Osteoblast (primary cell): ENCODE data around the gene ARIH1. TPM values are rescaled to one million over a fixed set of nuclear protein-coding genes. Genes with fewer than 3 reads are reported as not detected.

Source experiments
- DNase-seq: peaks from one replicate; pipeline ENCODE4 v3.0.0; 2011; ENCODE audit warnings: low spot score, mixed read lengths; ENCODE audit not compliant: insufficient read length; ENCODE audit errors: missing footprints
- H2AFZ ChIP-seq: 2 replicates; pipeline ENCODE4 v1.6.0; 2011; ENCODE audit warnings: mild to moderate bottlenecking, low read length
- H3K27ac ChIP-seq: 2 replicates; pipeline ENCODE4 v1.5.1; 2011; ENCODE audit warnings: mild to moderate bottlenecking, low read depth, low read length, moderate library complexity
- H3K27me3 ChIP-seq: 2 replicates; pipeline ENCODE4 v1.6.0; 2012; ENCODE audit warnings: mild to moderate bottlenecking, control low read depth, inconsistent platforms, low read length, moderate library complexity; ENCODE audit not compliant: insufficient read depth
- H3K36me3 ChIP-seq: 2 replicates; pipeline ENCODE4 v1.5.1; 2011; ENCODE audit warnings: mild to moderate bottlenecking, low read length, control low read depth, moderate library complexity; ENCODE audit not compliant: insufficient read depth
- H3K4me1 ChIP-seq: 2 replicates; pipeline ENCODE4 v1.5.1; 2011; ENCODE audit warnings: mild to moderate bottlenecking, low read length, control low read depth, moderate library complexity; ENCODE audit not compliant: insufficient read depth
- H3K4me2 ChIP-seq: 2 replicates; pipeline ENCODE4 v1.6.0; 2011; ENCODE audit warnings: mild to moderate bottlenecking, low read length; ENCODE audit not compliant: insufficient read depth
- H3K4me3 ChIP-seq: fragments of 200-600 bp; sonication (generic); 3 replicates; pipeline ENCODE4 v1.5.1; 2012; ENCODE audit warnings: mild to moderate bottlenecking, low read length, inconsistent platforms; ENCODE audit not compliant: insufficient read depth
- H3K79me2 ChIP-seq: 2 replicates; pipeline ENCODE4 v1.6.0; 2012; ENCODE audit warnings: mild to moderate bottlenecking, low read length, control low read depth, inconsistent platforms; ENCODE audit not compliant: insufficient read depth
- H3K9me3 ChIP-seq: 2 replicates; pipeline ENCODE4 v1.5.1; 2011; ENCODE audit warnings: low read depth, low read length, control low read depth
- H4K20me1 ChIP-seq: 2 replicates; pipeline ENCODE4 v1.6.0; 2012; ENCODE audit warnings: mild to moderate bottlenecking, low read length, control low read depth; ENCODE audit not compliant: insufficient read depth
- CTCF ChIP-seq: IDR thresholded peaks from 2 replicates; pipeline ENCODE4 v1.5.1; 2011; ENCODE audit warnings: mild to moderate bottlenecking, low read depth, low read length, moderate library complexity; ENCODE audit errors: extremely low read depth
- total RNA-seq: library from RNA; depleted of rRNA; stranded (reverse); fragments of >200 nt; gene quantifications from 2 replicates; pipeline ENCODE4 v1.2.3, GENCODE V29; 2012

The ARIH1 gene
- total RNA-seq, 1 donor = 32.6 TPM

GRCh38 chr15:72562386-72562785 lies 88.3 kb downstream of the ARIH1 start:
- Histone ChIP-seq H3K36me3 (peaks cover 24% of the 10 kb centered on the region), H3K27ac (no peak overlapping the region), H3K9me3 (no peaks in the 10 kb centered on the region), H3K4me2 (no peak overlapping the region), H4K20me1 (peaks cover 22% of the 10 kb centered on the region), H3K79me2 (peaks cover 60% of the 10 kb centered on the region), H3K4me1 (no peaks in the 10 kb centered on the region), H3K27me3 (no peaks in the 10 kb centered on the region), H2AFZ (no peak overlapping the region), H3K4me3 (no peak overlapping the region)
- no peak for DNase-seq
- no peak for TF ChIP-seq CTCF

GRCh38 chr15:72562878-72563277 lies 88.7 kb downstream of the ARIH1 start:
- DNase-seq = no peak
- no peak overlapping the region for H3K4me2 ChIP-seq
- no peaks in the 10 kb centered on the region for H3K27me3 ChIP-seq
- H3K4me1 ChIP-seq = no peaks in the 10 kb centered on the region
- H3K9me3 ChIP-seq = no peaks in the 10 kb centered on the region
- H3K79me2 ChIP-seq = peaks cover 56% of the 10 kb centered on the region
- TF ChIP-seq CTCF = no peak
- peaks cover 21% of the 10 kb centered on the region for H4K20me1 ChIP-seq
- H3K36me3 ChIP-seq = peaks cover 24% of the 10 kb centered on the region
- no peak overlapping the region for H2AFZ ChIP-seq
- H3K4me3 ChIP-seq = no peak overlapping the region
- H3K27ac ChIP-seq = no peak overlapping the region

GRCh38 chr15:72564091-72564490 lies 90.0 kb downstream of the ARIH1 start:
- Histone ChIP-seq H2AFZ (no peak overlapping the region), H3K9me3 (no peaks in the 10 kb centered on the region), H3K36me3 (peaks cover 14% of the 10 kb centered on the region), H3K4me2 (no peak overlapping the region), H3K4me1 (no peaks in the 10 kb centered on the region), H3K27ac (no peak overlapping the region), H4K20me1 (peaks cover 9% of the 10 kb centered on the region), H3K27me3 (no peaks in the 10 kb centered on the region), H3K79me2 (peaks cover 46% of the 10 kb centered on the region), H3K4me3 (no peak overlapping the region)
- no peak for TF ChIP-seq CTCF
- no peak for DNase-seq

- H3K27ac ChIP-seq = no peak overlapping the region
- no peaks in the 10 kb centered on the region for H3K4me1 ChIP-seq
- H3K4me3 ChIP-seq = no peak overlapping the region
- H3K4me2 ChIP-seq = no peak overlapping the region
- no peak for DNase-seq
- H3K36me3 ChIP-seq = peaks cover 24% of the 10 kb centered on the region
- no peaks in the 10 kb centered on the region for H3K27me3 ChIP-seq
- no peak for TF ChIP-seq CTCF
- no peaks in the 10 kb centered on the region for H3K9me3 ChIP-seq
- no peak overlapping the region for H2AFZ ChIP-seq
- no peaks in the 10 kb centered on the region for H4K20me1 ChIP-seq
- H3K79me2 ChIP-seq = peaks cover 30% of the 10 kb centered on the region
Observed at GRCh38 chr15:72566973-72567372, 92.8 kb downstream of the ARIH1 start.
